ENCODE measurements around the gene CATSPER3. TPM values are rescaled to one million over a fixed set of nuclear protein-coding genes. Genes with fewer than 3 reads are reported as not detected.

Gene CATSPER3
- total RNA-seq, 1 donor from 2014 or later, result 0.39 TPM

DNA sequence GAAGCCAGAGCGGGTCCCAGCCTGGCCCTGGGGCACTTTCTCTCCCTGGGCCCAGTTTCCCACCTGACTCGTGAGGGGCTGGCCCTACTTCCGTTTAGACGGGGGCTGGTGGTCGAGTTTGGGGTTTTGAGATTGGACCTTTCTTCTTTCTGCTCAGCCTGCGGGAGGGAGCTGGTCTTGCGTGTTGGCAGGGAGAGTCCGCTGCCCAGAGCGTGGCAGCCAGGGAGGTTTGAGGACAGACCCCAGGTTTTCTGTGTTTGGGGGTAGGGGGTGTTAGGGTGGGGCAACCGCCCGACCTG lies 72.3 kb downstream of the CATSPER3 start:
- no peaks in the 10 kb centered on the region for H3K79me2 ChIP-seq (ENCODE audit: insufficient read depth, low read length)
- H4K20me1 ChIP-seq (ENCODE audit: insufficient read depth, low read length), result peaks cover 21% of the 10 kb centered on the region
- peaks cover 94% of the 10 kb centered on the region for H3K27me3 ChIP-seq (ENCODE audit: insufficient read depth, low read length)
- H3K9ac ChIP-seq (ENCODE audit: low read length), result no peak overlapping the region
- Mint-ChIP-seq H3K4me1 (ENCODE audit: low read depth, unreplicated experiment) (no peaks in the 10 kb centered on the region), H3K27ac (ENCODE audit: unreplicated experiment) (no peak overlapping the region), H3K27me3 (ENCODE audit: low read depth, unreplicated experiment) (peaks cover 84% of the 10 kb centered on the region), H3K4me3 (ENCODE audit: unreplicated experiment) (no peak overlapping the region), H3K9me3 (ENCODE audit: unreplicated experiment) (peaks cover 7% of the 10 kb centered on the region), H3K36me3 (ENCODE audit: low read depth, unreplicated experiment) (peaks cover 6% of the 10 kb centered on the region)
- no peak overlapping the region for H3K4me3 ChIP-seq (ENCODE audit: insufficient read depth, low read depth, low read length)
- H3K9me3 ChIP-seq (ENCODE audit: insufficient read depth, low read depth, low read length), result no peaks in the 10 kb centered on the region
- H2AFZ ChIP-seq (ENCODE audit: low read depth, low read length), result no peak overlapping the region
- FAIRE-seq (no peak), DNase-seq (ENCODE audit: low read depth) (no peak)
- no peak overlapping the region for H3K4me2 ChIP-seq (ENCODE audit: low read length)
- H3K36me3 ChIP-seq (ENCODE audit: insufficient read depth, low read length), result no peaks in the 10 kb centered on the region
- H3K27ac ChIP-seq (ENCODE audit: low read depth, low read length), result no peak overlapping the region
- peak; percentile 28 for TF ChIP-seq EZH2 (IDR thresholded peaks at IDR 0.05; ENCODE audit: insufficient read depth, low read length)
- TF ChIP-seq, protein P1, sequence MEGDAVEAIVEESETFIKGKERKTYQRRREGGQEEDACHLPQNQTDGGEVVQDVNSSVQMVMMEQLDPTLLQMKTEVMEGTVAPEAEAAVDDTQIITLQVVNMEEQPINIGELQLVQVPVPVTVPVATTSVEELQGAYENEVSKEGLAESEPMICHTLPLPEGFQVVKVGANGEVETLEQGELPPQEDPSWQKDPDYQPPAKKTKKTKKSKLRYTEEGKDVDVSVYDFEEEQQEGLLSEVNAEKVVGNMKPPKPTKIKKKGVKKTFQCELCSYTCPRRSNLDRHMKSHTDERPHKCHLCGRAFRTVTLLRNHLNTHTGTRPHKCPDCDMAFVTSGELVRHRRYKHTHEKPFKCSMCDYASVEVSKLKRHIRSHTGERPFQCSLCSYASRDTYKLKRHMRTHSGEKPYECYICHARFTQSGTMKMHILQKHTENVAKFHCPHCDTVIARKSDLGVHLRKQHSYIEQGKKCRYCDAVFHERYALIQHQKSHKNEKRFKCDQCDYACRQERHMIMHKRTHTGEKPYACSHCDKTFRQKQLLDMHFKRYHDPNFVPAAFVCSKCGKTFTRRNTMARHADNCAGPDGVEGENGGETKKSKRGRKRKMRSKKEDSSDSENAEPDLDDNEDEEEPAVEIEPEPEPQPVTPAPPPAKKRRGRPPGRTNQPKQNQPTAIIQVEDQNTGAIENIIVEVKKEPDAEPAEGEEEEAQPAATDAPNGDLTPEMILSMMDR (IDR thresholded peaks at IDR 0.05; ENCODE audit: insufficient read depth, low read depth, low read length), result no peak
- no peaks in the 10 kb centered on the region for H3K4me1 ChIP-seq (ENCODE audit: insufficient read depth, low read length)

DNA sequence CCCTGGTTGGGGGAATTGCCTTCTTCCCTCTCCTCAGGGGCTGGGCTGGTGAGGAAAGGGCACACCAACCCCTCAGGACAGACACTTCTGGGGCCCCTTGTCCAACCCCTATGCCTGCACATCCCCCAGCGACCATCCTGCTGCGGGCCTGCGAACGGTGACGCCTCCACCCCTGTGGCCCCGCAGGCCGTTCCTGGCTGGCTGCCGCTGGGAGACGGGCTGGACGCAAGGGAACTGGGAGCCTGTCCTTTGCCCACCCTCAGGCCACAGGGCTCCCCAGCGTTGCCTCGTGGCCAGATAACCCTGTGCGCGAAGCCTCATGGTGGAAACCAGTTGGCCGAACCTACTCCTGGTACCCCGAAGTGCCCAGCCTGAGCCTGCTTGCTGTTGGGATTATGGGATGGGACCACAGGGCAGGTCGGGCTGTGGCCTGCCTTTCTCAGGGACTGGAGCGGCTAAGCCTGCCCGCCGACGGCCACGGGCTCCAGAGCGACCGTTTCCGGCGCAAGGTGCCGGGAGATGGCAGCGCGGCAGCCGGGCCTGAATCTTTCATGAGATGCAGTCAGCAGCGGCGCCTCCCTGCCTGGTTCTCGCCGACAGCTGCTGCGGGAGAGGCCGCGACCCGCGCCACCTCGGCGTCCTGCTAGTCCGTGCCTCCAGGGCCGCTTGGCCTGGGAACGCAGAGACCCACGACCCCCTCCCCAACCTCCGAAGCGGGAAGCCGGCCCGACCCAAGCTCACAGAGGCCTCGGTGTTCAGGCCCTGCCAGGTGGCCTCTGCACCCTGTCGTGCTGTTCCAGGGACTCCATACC lies 72.8 kb downstream of the CATSPER3 start:
- Mint-ChIP-seq H3K27ac (ENCODE audit: unreplicated experiment) (no peak overlapping the region), H3K9me3 (ENCODE audit: unreplicated experiment) (peaks cover 9% of the 10 kb centered on the region), H3K36me3 (ENCODE audit: low read depth, unreplicated experiment) (peaks cover 6% of the 10 kb centered on the region), H3K27me3 (ENCODE audit: low read depth, unreplicated experiment) (peaks cover 85% of the 10 kb centered on the region), H3K4me1 (ENCODE audit: low read depth, unreplicated experiment) (no peaks in the 10 kb centered on the region), H3K4me3 (ENCODE audit: unreplicated experiment) (no peak overlapping the region)
- H3K4me2 ChIP-seq (ENCODE audit: low read length), result no peak overlapping the region
- H3K4me1 ChIP-seq (ENCODE audit: insufficient read depth, low read length), result no peaks in the 10 kb centered on the region
- H4K20me1 ChIP-seq (ENCODE audit: insufficient read depth, low read length), result peaks cover 16% of the 10 kb centered on the region
- TF ChIP-seq, protein P1 (IDR thresholded peaks at IDR 0.05; ENCODE audit: insufficient read depth, low read depth, low read length), result no peak
- peak; percentile 62 for TF ChIP-seq EZH2 (IDR thresholded peaks at IDR 0.05; ENCODE audit: insufficient read depth, low read length)
- H3K79me2 ChIP-seq (ENCODE audit: insufficient read depth, low read length), result no peaks in the 10 kb centered on the region
- H3K36me3 ChIP-seq (ENCODE audit: insufficient read depth, low read length), result no peaks in the 10 kb centered on the region
- H3K27me3 ChIP-seq (ENCODE audit: insufficient read depth, low read length), result peaks cover 94% of the 10 kb centered on the region
- no peak for DNase-seq (ENCODE audit: low read depth)
- H3K27ac ChIP-seq (ENCODE audit: low read depth, low read length), result no peak overlapping the region
- no peaks in the 10 kb centered on the region for H3K9me3 ChIP-seq (ENCODE audit: insufficient read depth, low read depth, low read length)
- FAIRE-seq, result no peak
- H2AFZ ChIP-seq (ENCODE audit: low read depth, low read length), result peak overlapping the region; percentile 26
- no peak overlapping the region for H3K9ac ChIP-seq (ENCODE audit: low read length)
- no peak overlapping the region for H3K4me3 ChIP-seq (ENCODE audit: insufficient read depth, low read depth, low read length)

DNA sequence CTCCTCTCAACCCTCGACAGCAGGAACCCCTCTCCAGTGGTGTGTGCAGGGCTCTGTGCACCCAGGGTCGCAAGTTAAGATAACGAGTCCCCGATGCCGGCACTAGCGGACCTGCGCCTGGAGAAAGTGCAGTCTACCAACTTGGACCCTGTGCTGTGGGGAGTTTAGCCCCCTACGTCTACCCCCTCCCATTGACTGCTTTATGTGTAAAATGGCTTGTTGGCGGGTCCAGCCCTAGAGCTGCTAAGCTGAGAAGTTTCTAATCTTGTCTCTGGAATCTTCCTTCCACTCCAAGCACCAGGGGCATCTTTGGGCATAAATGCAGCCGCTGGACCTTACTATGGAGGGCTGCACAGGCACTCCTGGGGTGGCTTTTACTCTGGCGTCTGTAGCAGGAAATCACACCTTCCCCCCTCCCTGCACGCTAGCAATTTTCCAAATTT lies 73.5 kb downstream of the CATSPER3 start:
- Histone ChIP-seq H3K36me3 (ENCODE audit: insufficient read depth, low read length) (no peaks in the 10 kb centered on the region), H3K4me3 (ENCODE audit: insufficient read depth, low read depth, low read length) (no peak overlapping the region), H3K27ac (ENCODE audit: low read depth, low read length) (no peak overlapping the region), H3K9me3 (ENCODE audit: insufficient read depth, low read depth, low read length) (no peaks in the 10 kb centered on the region), H3K79me2 (ENCODE audit: insufficient read depth, low read length) (no peaks in the 10 kb centered on the region), H3K4me1 (ENCODE audit: insufficient read depth, low read length) (no peaks in the 10 kb centered on the region), H2AFZ (ENCODE audit: low read depth, low read length) (no peak overlapping the region), H3K27me3 (ENCODE audit: insufficient read depth, low read length) (peaks cover 97% of the 10 kb centered on the region), H3K9ac (ENCODE audit: low read length) (no peak overlapping the region), H4K20me1 (ENCODE audit: insufficient read depth, low read length) (peaks cover 16% of the 10 kb centered on the region), H3K4me2 (ENCODE audit: low read length) (no peak overlapping the region)
- Mint-ChIP-seq H3K9me3 (ENCODE audit: unreplicated experiment) (peaks cover 9% of the 10 kb centered on the region), H3K27ac (ENCODE audit: unreplicated experiment) (peak overlapping the region; percentile 41), H3K36me3 (ENCODE audit: low read depth, unreplicated experiment) (peaks cover 6% of the 10 kb centered on the region), H3K4me3 (ENCODE audit: unreplicated experiment) (no peak overlapping the region), H3K4me1 (ENCODE audit: low read depth, unreplicated experiment) (no peaks in the 10 kb centered on the region), H3K27me3 (ENCODE audit: low read depth, unreplicated experiment) (peaks cover 86% of the 10 kb centered on the region)
- FAIRE-seq (no peak), DNase-seq (ENCODE audit: low read depth) (no peak)
- peak; percentile 7 for TF ChIP-seq EZH2 (IDR thresholded peaks at IDR 0.05; ENCODE audit: insufficient read depth, low read length)
- TF ChIP-seq, protein P1 (IDR thresholded peaks at IDR 0.05; ENCODE audit: insufficient read depth, low read depth, low read length), result no peak

Measured in astrocyte (in vitro differentiated cells and primary cell).